OCI-M2 (cell line): ENCODE measurements around the gene METAP1.
"Not testable (repeated sequence)": the region's sequence is repeated elsewhere in the genome, so short reads cannot be mapped to it uniquely, and the experiment has no call there.

Source experiments
- DNase-seq: peaks from one replicate; lab custom pipeline; 2025; ENCODE audit not compliant: unreplicated experiment; lab: John Stamatoyannopoulos, UW

The METAP1 gene

DNA sequence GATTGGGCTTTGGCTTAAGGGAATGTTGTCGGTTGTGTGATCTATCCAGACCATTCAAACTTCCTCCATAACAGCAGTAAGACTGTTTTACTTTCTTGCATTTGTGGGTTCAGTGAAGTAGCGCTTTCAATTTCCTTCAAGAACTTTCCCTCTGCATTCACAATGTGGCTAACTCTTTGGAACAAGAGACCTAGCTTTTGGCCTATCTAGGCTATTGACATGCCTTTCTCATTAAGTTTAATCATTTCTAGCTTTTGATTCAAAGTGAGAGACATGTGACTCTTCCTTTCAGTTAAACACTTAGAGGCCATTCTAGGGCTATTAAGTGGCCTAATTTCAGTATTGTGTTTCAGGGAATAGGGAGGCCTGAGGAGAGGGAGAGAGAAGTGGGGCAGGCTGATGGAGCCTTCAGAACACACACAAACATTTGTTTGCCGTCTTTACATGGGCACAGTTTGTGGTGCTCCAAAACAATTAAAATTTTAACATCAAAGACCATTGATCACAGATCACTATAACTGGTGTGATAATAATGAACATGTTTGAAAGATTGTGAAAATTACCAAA lies 59.0 kb downstream of the METAP1 start:
- DNase-seq = no peak

DNA sequence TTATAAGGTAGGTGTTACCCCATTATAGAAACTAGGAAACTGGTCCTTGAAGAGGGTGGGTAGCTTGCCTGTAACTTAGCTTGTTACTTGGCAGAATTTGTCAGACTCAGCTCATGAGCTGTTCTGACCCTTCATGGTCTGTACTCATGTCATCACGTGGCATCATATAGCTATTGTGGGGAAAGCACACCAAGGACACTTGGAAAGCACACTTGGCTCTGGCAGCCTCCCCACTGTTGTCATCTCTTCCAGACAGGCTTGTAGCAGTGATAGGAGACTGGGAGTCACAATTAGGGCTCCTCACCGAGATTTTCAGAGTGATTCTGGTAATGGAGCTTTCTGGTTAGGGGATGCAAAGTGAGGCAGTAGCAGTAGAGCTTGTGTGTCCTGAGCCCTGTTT lies 62.7 kb downstream of the METAP1 start:
- DNase-seq = no peak

DNA sequence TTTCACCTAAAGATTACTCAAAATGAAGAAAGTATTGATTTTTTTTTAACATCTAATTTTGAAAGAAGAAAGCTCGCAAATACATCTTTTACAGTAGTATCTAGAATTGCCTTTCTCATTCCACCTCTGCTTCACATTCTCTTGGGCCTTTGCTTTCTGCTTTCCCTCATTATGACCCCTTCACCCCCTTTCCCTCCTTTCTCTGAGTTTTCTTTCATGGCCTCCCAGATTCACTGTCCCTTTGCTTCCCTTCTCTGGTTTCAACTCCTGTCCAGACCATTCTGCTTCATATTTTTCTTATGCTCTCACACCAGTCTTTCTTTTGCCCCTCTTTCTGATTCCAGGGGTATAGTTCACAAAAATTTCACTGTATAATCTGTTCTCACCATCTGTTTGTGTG lies 64.0 kb downstream of the METAP1 start:
- DNase-seq = no peak

DNA sequence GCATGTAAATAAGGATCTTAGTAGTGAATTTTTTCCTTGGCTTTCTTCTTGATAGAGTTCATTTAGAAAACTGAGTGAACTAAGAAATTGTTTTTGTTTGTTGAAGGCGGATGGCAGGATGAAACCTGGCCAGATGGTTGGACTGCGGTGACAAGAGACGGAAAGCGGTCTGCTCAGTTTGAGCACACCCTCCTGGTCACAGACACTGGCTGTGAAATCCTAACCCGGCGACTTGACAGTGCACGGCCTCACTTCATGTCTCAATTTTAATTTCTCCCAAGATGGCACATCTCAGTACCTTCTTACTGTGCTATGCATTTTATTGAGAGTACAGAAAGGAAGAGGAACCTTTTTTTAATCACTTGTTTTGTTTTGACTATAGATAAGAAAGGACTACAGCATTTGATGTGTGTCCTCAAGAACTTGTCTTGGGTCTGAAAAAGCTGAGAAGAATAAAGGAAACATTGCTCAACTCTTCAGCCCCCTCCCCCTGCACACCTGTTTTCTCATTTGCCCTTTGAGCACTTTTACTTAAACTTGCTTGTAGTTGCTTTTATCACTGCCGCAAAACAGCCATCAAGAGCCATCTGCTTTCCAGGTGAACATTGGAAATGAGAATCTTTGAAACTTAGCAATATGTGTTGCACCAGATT lies 65.7 kb downstream of the METAP1 start:
- DNase-seq = no peak

DNA sequence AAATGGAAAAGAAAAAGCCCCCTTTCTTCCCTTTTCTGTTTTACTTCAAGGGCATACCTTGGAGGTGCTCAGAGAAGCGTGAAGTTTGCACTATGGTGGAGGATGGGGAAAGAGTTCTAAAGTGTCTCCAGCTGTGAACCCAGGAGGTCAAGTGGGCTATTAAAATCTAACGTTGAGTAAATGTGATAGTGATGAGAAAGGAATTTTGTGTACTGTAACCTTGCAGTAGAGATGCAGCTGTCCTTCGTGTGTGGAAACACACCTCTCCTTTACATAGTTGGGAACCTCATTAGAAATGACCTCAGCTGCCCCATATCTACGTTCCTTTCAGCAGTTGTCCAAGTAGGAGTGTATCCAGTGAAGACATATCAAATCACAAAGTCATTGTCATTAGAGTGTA lies 66.6 kb downstream of the METAP1 start:
- no peak for DNase-seq

DNA sequence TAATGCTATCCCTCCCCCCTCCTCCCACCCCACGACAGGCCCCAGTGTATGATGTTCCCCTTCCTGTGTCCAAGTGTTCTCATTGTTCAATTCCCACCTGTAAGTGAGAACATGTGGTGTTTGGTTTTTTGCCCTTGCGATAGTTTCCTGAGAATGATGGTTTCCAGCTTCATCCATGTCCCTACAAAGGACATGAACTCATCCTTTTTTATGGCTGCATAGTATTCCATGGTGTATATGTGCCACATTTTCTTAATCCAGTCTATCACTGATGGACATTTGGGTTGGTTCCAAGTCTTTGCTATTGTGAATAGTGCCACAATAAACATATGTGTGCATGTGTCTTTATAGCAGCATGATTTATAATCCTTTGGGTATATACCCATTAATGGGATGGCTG lies 70.0 kb downstream of the METAP1 start:
- not testable (repeated sequence) for DNase-seq

DNA sequence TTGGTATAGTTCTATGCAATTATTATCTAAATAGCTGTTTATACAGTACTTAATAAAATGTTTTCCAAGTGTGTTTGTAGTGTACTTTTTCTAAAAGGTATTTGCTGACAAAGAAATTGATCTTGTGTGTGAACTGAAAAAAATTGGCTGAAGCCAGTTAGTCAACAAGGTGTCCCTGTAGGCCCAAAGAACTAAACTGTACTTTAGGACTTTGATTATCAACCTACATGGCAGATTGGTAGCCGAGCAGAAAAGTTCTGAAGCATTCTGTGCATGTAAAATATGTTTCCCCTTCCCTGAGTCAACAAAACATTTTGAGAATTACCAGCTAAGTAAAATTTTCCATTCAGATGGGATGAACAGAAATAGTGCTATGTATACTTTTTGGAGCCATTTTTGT lies 72.1 kb downstream of the METAP1 start:
- no peak for DNase-seq

DNA sequence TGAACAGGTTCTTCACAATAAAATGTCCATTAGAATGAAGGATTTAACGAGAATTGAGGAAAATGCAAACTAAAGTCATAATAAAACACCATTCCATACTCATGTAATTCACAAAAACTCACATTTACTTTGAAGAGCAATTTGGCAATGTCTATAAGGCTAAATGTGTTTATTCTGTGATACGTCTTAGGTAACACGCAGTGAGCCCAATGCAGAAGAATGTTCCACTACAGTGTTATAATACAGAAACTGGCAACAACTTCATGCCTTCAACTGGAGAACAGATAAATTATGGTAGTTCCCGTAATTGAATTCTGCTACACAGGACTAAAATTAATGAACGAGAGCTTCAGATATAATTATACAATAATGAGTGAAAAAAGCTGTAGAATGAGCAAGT lies 75.6 kb downstream of the METAP1 start:
- DNase-seq = no peak

DNA sequence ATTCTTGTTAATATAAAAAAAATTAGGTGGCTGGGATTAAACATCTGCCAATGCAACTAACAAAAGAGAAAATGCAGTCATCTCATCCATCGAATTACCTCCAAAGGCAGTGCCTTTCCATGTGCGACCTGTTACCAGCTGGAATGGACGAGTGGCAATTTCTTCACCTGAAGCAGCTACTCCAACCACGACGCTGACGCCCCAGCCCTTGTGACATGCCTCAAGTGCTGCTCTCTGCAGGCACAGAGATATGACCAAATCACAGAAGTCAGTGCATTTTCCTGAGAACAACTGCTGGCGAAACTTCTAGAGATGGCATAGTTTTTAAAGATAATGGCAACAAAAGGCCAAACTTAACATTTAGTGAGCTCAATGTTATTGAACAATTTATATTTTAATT lies 79.3 kb downstream of the METAP1 start:
- no peak for DNase-seq

DNA sequence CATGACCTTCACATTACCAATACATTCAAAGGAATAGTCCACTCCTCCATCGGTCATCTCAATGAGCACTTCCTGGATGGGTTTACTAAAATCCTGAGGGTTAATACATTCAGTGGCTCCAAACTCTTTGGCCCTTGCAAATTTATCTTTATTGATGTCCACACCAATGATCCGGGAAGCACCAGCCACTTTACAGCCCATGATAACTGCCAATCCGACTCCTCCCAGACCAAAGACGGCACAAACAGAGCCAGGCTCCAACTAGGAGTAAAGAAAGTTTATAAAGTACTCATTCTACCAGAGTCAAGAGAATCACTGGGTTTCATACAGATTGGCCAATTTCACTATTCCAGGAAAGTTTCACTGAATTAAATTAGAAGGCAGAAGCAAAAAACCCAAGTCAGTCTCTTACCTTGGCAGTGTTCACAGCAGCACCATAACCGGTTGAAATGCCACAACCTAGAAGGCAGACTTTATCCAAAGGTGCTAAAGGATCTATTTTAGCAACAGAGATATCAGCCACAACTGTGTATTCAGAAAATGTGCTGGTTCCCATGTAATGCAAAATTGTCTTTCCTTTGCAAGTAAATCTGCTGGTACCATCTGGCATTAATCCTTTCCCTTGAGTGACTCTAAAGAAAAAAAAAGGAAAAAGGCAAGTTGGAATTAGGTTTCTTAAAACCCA lies 80.9 kb downstream of the METAP1 start:
- no peak for DNase-seq

DNA sequence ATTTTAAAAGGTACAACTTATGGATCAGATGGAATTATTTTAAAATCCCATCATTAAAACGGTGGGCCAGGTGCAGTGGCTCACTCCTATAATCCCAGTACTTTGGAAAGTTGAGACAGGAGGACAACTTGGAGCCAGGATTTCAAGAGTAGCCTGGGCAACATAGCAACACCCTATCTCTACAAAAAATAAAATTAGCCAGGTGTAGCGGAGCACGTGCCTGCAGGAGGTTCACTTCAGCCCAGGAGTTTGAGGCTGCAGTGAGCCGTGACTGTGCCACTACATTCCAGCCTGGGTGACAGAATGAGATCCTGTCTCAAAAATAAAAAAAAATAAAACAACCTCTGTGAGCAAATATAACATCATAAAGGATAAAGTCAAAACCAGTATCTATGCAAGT lies 81.7 kb downstream of the METAP1 start:
- no peak for DNase-seq

DNA sequence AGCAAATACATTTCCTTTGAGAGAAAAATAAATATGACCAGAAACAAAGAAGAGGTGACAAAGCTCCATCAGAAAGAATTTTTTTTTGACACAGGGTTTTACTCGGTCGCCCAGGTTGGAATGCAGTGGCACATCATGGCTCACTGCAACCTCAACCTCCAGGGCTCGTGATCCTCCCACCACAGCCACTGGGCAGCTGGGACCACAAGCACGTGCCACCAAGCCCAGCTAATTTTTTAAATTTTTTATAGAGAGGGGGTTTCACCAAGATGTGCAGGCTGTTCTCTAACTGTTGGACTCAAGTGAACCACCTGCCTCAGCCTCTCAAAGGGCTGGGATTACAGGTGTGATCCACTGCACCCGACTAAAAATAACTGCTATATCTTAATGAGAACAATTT lies 82.8 kb downstream of the METAP1 start:
- no peak for DNase-seq

DNA sequence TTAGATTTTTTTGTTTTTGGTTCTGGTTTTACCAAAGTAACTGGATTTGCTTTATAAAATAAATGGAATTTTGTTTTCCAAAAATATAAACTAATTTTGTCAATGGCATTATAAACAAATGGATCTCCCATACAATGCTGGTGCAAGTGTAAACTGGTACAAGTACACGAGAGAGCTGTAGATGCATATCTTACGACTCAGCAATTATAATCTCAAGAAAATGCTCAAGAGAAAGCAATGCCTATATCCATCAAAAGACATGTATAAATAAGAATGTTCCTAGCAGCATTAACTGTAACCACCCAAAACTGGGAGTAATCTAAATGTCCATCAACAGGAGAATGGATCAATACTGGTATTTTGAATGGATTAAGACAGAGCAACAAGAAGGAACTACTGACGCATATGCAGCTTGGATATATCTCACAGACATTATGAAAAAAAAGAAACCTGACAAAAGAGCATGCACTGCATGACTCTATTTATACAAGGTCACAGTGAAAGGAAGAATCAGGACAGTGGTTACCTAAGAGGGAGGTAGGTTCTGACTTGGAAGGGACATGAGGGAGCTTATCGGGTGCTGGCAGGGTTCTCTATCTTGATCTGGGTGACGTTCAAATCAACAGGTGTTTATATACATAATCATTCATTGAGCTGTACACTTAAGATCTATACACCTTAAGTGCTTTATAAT lies 83.6 kb downstream of the METAP1 start:
- no peak for DNase-seq

DNA sequence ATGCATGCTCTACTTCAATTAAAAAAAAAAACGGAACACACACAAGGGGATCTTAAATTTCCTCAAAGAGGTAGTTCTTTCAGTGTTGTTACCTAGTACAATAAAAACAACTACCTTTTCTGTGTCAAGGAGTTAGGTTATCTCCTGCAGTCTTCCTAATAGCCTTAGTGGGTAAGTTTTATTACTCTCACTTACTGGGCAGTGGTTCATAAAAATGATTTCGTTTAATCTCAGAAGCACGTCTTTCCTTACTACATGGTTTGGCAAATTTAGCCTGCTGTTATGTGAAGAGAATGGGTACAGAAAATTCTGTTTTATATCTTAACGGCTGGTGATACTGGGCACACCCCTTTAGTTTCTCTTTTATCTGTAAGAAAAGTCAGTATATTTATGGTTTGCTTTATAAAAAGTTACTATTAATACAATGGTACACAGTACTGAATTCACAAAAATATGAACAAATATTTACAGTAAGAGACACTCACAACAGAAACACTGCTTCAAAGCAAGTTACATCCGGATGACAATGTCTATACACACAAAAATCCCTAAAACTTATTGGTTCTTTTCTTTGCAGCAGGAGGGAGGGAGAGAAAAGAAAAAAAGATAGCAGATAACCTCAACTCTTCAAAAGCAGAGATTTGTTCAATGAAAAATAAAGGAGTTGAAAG lies 84.2 kb downstream of the METAP1 start:
- no peak for DNase-seq

DNA sequence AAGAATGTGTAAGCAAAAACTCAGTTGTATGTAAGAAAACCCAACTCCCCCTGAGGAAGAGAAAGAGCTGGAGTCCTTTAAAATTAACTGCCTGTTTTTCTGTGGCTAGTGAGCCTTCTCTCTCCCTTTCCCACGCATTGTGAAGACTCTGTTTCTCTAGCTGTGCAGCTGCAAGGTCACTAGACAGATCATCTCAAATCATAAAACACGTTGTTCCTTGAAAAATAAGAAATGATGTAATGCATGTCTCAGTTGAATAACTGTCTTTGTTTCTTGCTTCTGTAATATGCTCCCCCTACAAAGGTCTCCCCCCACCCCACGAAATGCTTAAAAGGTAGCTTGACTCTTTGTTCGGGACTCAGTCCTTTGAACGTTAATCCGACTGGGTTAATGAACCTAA lies 85.3 kb downstream of the METAP1 start:
- not testable (repeated sequence) for DNase-seq

DNA sequence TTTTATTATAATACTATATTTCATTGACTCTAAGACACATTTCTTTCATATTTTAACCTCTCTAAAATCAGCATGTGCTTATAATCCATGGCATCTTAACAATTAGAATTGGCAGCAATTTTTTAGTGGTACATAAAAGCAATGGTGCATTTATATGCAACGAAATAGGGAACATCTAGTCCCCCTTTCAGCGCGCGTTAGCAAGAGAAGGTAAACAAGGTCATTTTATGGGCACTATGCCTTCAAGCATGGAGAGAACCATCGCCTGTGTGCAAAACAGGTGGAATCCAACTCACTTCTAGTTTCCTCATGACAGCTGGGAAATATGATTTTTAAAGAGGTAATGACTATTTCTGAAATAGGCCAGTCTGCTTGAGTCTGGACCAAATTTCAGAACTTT lies 86.7 kb downstream of the METAP1 start:
- DNase-seq = no peak

DNA sequence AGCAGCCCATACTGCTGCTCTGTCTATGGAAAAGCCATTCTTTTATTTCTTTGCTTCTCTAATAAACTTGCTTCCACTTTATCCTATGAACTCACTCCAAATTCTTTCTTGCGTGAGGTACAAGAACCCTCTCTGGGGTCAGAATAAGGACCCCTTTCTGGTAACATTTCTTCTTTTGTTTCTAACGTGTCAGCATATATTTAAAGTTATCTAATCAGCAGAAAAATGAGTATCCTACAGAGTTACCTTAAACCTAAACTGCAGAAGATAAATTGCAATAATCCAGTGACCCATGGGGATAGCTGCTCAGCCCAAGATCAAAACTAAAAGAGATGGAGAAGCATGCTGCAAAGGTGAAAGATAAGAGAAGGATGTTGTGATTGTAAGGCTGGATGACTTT lies 89.1 kb downstream of the METAP1 start:
- DNase-seq = no peak

DNA sequence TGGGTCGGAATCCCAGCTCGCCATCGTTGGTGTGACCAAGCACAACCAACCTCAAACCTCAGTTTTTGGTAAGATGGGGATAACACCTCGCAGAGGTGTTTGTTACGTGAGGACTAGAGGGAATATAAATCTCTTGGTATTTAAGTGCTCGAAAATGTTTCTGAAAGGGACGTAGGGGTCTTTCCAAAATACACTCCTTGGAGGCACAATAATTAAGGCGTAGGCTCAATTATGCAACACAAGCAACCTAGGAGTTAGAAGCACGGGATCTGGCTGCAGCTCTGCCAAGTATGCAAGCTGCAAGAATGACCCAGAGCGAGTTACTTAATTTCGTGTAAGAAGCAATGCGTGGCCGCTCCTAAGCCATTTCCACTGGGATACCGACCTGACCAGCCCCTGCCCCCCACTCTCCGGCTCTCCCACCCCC lies 92.5 kb downstream of the METAP1 start:
- DNase-seq = no peak

DNA sequence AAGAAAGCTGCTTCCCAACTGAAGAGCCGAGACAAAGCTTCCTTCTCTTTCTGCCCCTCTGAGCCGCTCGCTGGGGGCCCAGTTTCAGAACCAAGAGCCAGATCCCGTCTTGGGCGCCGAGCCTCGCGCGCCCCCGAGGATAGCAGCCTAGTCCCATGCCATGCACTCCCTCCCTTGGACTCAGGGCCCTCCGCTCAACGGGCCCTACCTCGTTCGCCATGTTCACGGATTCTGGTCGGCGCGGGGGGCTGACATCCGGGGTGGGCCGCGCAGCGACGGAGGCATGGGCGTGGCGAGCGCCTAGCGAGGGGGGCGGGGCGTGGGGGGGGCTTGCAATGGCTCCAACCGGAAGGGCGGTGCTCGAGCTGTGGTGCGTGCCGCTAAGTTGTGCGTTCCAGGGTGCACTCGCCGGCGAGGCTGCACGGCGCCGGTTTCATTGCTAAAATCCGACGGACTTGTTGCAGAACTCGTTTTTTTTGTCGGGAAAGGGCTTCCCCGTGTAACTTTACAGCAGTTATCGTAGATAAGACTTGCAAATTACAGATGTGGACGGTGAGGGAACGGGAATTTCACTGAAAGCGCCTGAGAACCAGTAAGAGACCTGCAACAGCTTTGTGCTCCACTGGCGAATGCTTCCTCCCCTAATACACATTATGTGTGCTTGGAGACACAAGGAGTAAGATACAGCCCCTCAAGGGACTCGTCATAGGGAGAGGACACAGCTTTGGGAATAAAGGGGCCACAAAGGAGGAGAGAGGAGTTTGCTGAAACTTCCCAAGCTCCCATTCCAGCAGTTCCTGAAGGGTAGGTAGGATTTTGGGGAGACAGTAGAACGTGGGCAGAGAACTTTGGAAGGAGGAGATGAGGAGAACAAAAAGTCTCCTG lies 93.2 kb downstream of the METAP1 start, which contains the start of gene ADH5:
Gene ADH5, minus strand, starts transcription at position 308 of the 885 bp plus-strand sequence. Its CDS starts 88 bp downstream, at position 220.
- DNase-seq = no peak

DNA sequence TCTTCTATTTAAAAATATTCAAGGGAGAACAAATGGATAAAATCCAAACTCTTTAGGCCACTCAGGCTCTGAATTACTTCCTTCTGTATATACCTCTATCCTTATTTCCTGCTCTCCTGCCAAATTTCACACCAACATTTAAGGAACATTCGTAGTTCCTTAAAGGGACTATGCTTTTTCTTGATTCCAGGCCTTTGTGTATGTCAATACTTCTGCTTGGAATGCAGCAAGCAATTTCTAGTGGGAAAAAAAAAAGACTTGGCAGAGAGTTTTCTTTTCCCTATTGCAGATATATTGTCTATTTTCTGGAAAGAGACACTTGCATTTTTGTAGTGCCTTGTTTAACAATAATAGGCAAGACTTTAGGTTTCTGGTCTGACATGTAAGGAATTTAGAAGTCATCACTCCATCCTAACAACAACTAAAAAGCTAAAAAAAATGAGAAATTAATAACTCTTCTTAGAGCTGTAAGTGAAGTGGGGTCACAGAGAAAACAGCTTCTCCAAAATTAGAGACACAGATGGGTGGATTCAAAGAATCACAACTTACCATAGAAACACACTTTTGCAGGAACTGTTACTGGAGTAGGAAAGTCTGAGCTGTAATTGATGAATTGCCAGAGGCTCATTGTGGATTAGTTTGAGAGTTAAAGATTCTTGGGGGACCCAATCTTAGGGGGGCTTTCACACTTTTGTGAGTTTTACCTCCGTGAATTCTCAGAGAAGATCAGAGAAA lies 95.1 kb downstream of the METAP1 start:
- no peak for DNase-seq
